Activated naive CD4-positive, alpha-beta T cell treated with anti-CD3 and anti-CD28 coated beads for 36 hours (primary cell): Measurements from ENCODE around the gene STXBP2. TPM values are rescaled to one million over a fixed set of nuclear protein-coding genes. Genes with fewer than 3 reads are reported as not detected.

ENCODE experiments used
- CTCF ChIA-PET: fragments of 350-600 bp; sonication (Branson Sonifier 250); formaldehyde crosslinking; loops from one replicate; lab custom pipeline; 2021; ENCODE audit warnings: antibody characterized with exemption; lab: Charles Lee
- DNase-seq: peaks from one replicate; pipeline ENCODE4 v3.0.0-alpha.2; 2020
- H3K27ac Mint-ChIP-seq: one replicate; pipeline ENCODE4 v1.8.0; 2021; ENCODE audit warnings: mild to moderate bottlenecking, mixed read lengths
- H3K27me3 Mint-ChIP-seq: one replicate; pipeline ENCODE4 v1.8.0; 2021; ENCODE audit warnings: low read depth, mixed read lengths
- H3K36me3 Mint-ChIP-seq: one replicate; pipeline ENCODE4 v1.8.0; 2021; ENCODE audit warnings: low read depth, mixed read lengths
- H3K4me1 Mint-ChIP-seq: one replicate; pipeline ENCODE4 v1.8.0; 2021; ENCODE audit warnings: low read depth, mixed read lengths
- H3K4me3 Mint-ChIP-seq: one replicate; pipeline ENCODE4 v1.8.0; 2021; ENCODE audit warnings: mild to moderate bottlenecking, moderate library complexity, mixed read lengths
- H3K9me3 Mint-ChIP-seq: one replicate; pipeline ENCODE4 v1.8.0; 2021; ENCODE audit warnings: mixed read lengths
- intact Hi-C: fragments of 100-400 bp; cut with micrococcal nuclease; formaldehyde crosslinking; loops from one replicate; pipeline ENCODE4 v1.15.1; 2023
- total RNA-seq, 2 experiments: library from RNA; stranded (reverse); gene quantifications; one replicate each; pipeline ENCODE4 v1.2.3, GENCODE V29; 2021

Gene STXBP2
- total RNA-seq, 2 experiments from 2014 or later = 88.4 to 92.4 TPM

DNA sequence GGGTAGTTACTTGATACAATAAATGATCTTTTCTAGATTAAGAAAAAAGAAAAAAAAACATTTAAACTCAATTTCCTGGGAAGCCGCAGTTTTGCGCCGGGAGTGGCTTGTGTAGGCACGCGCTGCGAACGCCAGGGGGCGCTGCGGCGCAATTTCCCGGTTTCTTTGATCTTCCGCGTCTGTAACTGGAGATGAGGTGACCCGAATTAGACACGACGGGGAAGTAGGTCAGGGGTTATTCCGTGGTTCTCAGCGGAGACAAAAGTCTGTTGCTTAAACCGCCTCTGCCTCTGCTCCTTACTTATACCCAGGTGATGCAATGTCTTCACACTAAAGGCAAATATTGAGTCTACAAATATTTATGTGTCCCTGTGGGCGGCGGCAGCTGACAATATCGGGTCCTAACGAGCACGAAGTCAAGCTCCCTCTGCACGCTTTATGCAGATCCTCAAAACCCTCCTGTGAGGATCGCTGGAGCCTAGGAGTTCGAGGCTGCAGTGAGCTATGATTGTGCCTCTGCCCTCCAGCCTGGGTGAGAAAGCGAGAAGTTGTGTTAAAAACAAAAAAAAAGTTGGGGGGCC is 15.2 kb downstream of the STXBP2 start:
- Mint-ChIP-seq H3K9me3 (no peaks in the 10 kb centered on the region), H3K4me1 (peaks cover 14% of the 10 kb centered on the region), H3K27me3 (no peaks in the 10 kb centered on the region), H3K36me3 (no peaks in the 10 kb centered on the region), H3K27ac (no peak overlapping the region), H3K4me3 (peak overlapping the region; percentile 65)
- CTCF ChIA-PET = interaction anchor here (0.7 to 6.3 kb wide), 15 partner anchors 8 to 152 kb away, joined by 3 to 46 read pairs (median 4); partner anchors contain the start of genes PET100, RETN, TRAPPC5 and XAB2
- intact Hi-C loops = loop anchor here (1.0 kb wide), 2 partner anchors 28 to 147 kb away; partner anchors contain the start of gene TRAPPC5
- DNase-seq = peak; percentile 92

DNA sequence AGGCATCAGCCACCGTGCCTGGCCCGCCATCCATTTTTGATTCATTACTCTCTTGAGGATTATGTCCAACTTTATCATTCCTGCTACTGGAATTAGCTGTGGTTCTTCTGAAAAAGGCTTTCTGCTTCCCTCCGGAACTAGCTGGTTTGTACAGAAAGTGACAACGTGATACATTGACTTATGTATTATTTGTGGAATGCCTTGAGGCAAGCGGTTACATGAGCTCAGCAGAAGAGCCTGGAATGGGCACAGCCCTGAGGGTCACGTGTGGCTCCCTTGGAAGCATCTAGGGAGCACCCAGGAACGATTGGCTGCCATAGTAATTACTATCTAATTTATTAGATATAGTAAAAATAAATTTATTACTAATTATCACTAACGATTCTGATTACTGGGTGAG is 17.5 kb downstream of the STXBP2 start:
- intact Hi-C loops = no loop called here
- CTCF ChIA-PET = interaction anchor here (0.9 to 6.3 kb wide), 3 partner anchors 27 to 145 kb away, joined by 3 to 46 read pairs (median 9); partner anchors contain the start of gene TRAPPC5
- no peak overlapping the region for H3K27ac Mint-ChIP-seq
- H3K4me3 Mint-ChIP-seq = no peak overlapping the region
- no peaks in the 10 kb centered on the region for H3K27me3 Mint-ChIP-seq
- peaks cover 31% of the 10 kb centered on the region for H3K4me1 Mint-ChIP-seq
- no peaks in the 10 kb centered on the region for H3K9me3 Mint-ChIP-seq
- no peak for DNase-seq
- H3K36me3 Mint-ChIP-seq = no peaks in the 10 kb centered on the region

DNA sequence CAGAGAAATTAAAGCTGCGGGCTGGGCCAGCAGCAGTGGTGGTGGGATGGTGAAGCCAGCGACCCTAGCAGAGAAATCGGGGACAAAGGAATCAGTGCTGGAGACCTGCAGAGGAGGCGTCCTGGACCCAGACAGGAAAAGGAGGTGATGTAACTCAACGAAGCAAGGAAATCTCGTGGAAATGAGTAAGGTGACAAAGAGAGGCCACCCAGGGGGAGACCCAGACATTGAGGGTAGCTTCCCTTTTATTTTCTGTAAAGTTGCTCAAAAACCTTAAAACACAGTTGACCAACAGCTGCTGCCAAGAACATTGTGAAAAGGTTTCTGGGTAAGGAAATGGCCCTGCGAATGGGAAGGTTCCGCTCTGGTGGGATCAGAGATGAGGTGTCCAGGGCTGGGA is 18.7 kb downstream of the STXBP2 start:
- DNase-seq = no peak
- H3K4me3 Mint-ChIP-seq = no peak overlapping the region
- no peaks in the 10 kb centered on the region for H3K9me3 Mint-ChIP-seq
- CTCF ChIA-PET = interaction anchor here (1.7 to 6.3 kb wide), 3 partner anchors 25 to 144 kb away, joined by 4 to 46 read pairs (median 9); partner anchors contain the start of gene TRAPPC5
- H3K4me1 Mint-ChIP-seq = peaks cover 31% of the 10 kb centered on the region
- no peaks in the 10 kb centered on the region for H3K27me3 Mint-ChIP-seq
- intact Hi-C loops = no loop called here
- H3K27ac Mint-ChIP-seq = no peak overlapping the region
- no peaks in the 10 kb centered on the region for H3K36me3 Mint-ChIP-seq

DNA sequence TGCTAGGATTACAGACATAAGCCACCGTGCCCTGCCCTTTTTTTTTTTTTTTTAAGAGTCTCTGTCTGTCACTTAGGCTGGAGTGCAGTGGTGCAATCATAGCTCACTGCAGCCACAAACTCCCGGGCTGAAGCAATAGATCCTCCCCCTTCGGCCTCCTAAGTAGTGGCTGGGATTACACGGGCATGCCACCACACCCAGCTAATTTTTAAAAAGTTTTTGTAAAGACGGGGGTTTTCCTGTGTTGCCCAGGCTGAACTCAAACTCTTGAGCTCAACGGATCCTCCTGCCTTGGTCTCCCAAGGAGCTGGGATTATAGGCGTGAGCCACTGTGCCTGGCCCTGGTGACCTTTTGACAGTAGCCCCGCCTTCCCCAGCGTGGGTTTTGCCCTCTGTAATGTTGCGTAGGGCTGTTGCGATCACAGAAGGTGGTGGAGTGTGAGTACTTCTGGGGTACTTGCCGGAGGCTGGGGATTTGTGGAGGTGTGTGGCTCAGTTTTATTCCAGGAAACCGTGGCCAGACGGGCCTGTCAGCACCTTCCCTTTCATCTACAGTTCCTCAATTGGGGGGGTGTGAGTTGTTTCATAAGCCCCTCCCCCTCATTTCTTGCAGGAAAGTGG is 20.3 kb downstream of the STXBP2 start:
- DNase-seq = peak; percentile 59
- Mint-ChIP-seq H3K4me3 (no peak overlapping the region), H3K27ac (peak overlapping the region; percentile 24), H3K36me3 (no peaks in the 10 kb centered on the region), H3K27me3 (no peaks in the 10 kb centered on the region), H3K4me1 (peaks cover 29% of the 10 kb centered on the region), H3K9me3 (no peaks in the 10 kb centered on the region)
- intact Hi-C loops = no loop called here
- CTCF ChIA-PET = interaction anchor here (0.6 to 2.4 kb wide), 3 partner anchors 23 to 516 kb away, joined by 3 to 12 read pairs (median 7); partner anchors contain the start of gene TRAPPC5

DNA sequence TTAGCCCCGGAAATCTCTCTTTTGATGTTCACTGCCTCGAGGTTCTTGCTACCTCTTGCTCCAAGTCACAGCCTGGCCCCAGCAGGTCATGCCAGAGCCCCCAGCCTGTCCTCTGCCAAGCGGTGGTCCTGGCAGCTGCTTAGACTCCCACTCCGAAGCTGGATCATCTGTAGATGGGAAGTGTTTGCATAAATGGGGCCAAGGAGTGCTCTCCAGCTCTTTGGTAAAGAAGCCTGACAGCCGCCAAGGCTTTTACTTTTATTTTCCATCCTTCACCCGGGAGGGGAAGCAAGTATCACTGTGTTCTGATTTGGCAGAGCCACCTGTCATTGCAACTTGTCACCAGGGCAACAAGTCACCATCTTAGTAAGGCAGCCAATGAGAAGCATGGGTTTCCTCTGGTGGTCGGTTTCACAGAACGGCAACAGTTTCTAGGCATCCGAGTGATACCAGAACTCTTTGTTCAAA is 21.3 kb downstream of the STXBP2 start:
- Mint-ChIP-seq H3K27ac (peak overlapping the region; percentile 78), H3K4me3 (peak overlapping the region; percentile 75), H3K4me1 (peaks cover 23% of the 10 kb centered on the region), H3K27me3 (no peaks in the 10 kb centered on the region), H3K9me3 (no peaks in the 10 kb centered on the region), H3K36me3 (no peaks in the 10 kb centered on the region)
- intact Hi-C loops = loop anchor here (1.0 kb wide), 1 partner anchor 22 kb away; the partner anchor contains the start of gene TRAPPC5
- peak; percentile 81 for DNase-seq
- CTCF ChIA-PET = interaction anchor here (1.4 to 2.4 kb wide), 2 partner anchors 22 to 90 kb away, joined by 4 to 12 read pairs; partner anchors contain the start of gene TRAPPC5

DNA sequence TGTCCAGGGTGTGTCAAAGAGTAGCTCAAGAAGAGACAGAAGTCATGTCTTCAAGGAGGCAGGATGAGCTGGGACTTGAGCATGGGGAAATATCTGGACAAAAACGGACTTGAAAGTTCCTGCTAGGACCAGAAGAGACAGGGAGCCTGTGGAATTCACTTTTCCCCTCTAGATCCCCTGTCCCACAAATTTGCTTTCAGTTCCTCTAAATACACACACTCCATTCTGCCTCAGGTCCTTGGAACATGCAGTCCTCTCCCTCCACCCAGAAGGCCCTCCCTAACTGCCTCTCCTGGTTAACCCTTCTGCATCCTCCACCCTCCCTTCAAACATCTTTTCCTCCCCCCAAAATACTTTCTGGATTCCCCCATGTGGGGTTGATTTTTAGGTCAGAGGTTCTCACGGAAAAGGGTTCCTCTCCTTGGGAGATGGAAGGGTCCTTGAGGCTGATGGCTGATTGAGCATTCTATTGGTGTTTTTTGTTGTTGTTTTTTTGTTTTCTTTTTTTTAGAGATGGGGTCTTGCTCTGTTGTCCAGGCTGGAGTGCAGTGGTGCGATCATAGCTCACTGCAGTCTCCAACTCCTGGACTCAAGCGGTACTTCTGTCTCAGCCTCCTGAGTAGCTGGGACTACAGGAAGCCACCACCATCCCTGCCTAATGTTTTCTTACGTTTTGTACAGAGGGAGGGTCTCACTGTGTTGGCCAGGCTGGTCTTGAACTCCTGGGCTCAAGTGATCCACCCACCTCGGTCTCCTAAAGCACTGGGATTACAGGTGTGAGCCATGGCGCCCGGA is 25.0 kb downstream of the STXBP2 start:
- peaks cover 18% of the 10 kb centered on the region for H3K4me1 Mint-ChIP-seq
- no peaks in the 10 kb centered on the region for H3K36me3 Mint-ChIP-seq
- no peaks in the 10 kb centered on the region for H3K9me3 Mint-ChIP-seq
- no peak overlapping the region for H3K4me3 Mint-ChIP-seq
- no peak for DNase-seq
- intact Hi-C loops = no loop called here
- CTCF ChIA-PET = interaction anchor here (0.6 to 1.5 kb wide), 4 partner anchors 11 to 592 kb away, joined by 3 to 10 read pairs (median 4); partner anchors contain the start of gene TRAPPC5
- H3K27ac Mint-ChIP-seq = no peak overlapping the region
- H3K27me3 Mint-ChIP-seq = no peaks in the 10 kb centered on the region

DNA sequence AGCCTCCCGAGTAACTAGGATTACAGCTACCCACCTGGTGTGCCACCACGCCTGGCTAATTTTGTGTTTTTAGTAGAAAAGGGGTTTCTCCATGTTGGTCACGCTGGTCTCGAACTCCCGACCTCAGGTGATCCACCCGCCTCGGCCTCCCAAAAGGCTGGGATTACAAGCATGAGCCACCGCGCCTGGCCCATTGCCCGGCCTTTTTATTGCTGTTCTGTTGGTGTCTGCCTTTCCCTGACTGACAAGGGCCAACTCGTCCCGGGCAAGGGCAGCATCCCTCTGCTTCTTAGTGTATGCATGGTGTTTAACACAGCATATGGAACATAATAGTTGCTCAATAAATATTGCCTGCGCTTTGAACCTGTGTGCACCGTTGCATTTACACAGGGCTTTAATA is 25.7 kb downstream of the STXBP2 start:
- no peak overlapping the region for H3K27ac Mint-ChIP-seq
- CTCF ChIA-PET = interaction anchor here (1.0 kb wide), 1 partner anchor 18 kb away, joined by 3 read pairs; the partner anchor contains the start of gene TRAPPC5
- intact Hi-C loops = no loop called here
- DNase-seq = no peak
- H3K27me3 Mint-ChIP-seq = no peaks in the 10 kb centered on the region
- no peak overlapping the region for H3K4me3 Mint-ChIP-seq
- peaks cover 11% of the 10 kb centered on the region for H3K4me1 Mint-ChIP-seq
- no peaks in the 10 kb centered on the region for H3K9me3 Mint-ChIP-seq
- H3K36me3 Mint-ChIP-seq = no peaks in the 10 kb centered on the region

DNA sequence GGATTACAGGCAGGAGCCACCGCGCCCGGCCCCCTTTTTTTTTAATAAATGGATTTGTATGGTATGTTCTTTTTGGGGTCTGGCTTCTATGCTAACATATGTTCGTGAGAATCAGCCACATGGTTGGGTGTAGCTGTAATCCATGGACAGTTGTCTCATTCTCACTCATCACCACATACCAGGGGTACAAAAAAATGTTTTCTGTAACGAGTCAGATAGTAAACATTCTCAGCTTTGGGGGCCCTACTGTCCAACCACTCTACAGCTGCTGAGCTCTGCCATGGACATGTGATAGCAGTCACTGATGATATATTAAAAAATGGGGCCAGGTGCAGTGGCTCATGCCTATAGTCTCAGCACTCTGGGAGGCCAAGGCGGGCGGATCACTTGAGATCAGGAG is 26.8 kb downstream of the STXBP2 start:
- Mint-ChIP-seq H3K9me3 (no peaks in the 10 kb centered on the region), H3K4me1 (peaks cover 3% of the 10 kb centered on the region), H3K36me3 (no peaks in the 10 kb centered on the region), H3K27ac (no peak overlapping the region), H3K27me3 (no peaks in the 10 kb centered on the region), H3K4me3 (no peak overlapping the region)
- intact Hi-C loops = no loop called here
- CTCF ChIA-PET = interaction anchor here (0.7 kb wide), 1 partner anchor 1695 kb away, joined by 3 read pairs; no protein-coding TSS in a partner anchor
- no peak for DNase-seq

DNA sequence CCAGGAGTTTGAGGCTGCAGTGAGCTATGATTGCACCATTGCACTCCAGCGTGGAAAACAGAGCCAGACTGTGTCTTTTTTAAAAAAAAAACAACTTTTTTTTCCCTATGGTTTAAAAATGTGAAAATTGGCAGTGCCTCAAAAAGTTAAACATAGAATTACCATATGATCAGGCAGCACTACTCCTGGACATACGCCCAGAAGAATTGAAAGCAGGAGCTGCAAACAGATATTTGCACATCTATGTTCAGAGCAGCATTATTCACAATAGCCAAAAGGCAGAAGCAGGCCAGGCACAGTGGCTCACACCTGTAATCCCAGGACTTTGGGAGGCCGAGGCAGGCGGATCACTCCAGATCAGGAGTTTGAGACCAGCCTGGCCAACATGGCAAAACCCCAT is 28.2 kb downstream of the STXBP2 start:
- intact Hi-C loops = no loop called here
- Mint-ChIP-seq H3K4me3 (no peak overlapping the region), H3K9me3 (no peaks in the 10 kb centered on the region), H3K27ac (no peak overlapping the region), H3K36me3 (no peaks in the 10 kb centered on the region), H3K4me1 (peaks cover 4% of the 10 kb centered on the region), H3K27me3 (peaks cover 7% of the 10 kb centered on the region)
- CTCF ChIA-PET = no interaction called here
- no peak for DNase-seq

DNA sequence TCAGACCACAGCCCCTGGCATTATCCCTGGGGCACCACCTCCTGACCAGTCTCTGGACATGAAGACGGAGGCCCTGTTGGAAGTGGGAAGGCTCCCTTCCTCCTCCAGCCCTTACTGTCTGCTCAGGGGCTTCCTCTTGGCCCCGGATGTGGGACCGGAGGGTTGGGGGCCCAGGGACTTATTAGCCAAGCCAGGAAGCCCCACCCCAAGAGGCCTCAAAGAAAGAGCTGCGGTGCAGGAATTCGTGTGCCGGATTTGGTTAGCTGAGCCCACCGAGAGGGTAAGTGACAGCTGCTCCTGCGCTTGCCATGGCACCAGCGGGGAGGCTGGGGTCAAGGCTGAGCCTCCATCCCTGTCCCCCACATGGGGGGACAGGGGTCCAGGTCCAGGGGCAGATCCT is 31.9 kb downstream of the STXBP2 start, which contains the start of gene RETN:
Gene RETN (plus strand): TSS at position 208 of the 400 bp plus-strand sequence. CDS start 278 bp downstream, outside the sequence.
- DNase-seq = no peak
- Mint-ChIP-seq H3K36me3 (no peaks in the 10 kb centered on the region), H3K4me3 (no peak within 1 kb of the TSS), H3K4me1 (peaks cover 12% of the 10 kb centered on the region), H3K9me3 (no peaks in the 10 kb centered on the region), H3K27me3 (peaks cover 21% of the 10 kb centered on the region), H3K27ac (no peak within 1 kb of the TSS)
- CTCF ChIA-PET = interaction anchor here (2.3 to 3.3 kb wide), 2 partner anchors 12 to 16 kb away, joined by 6 to 21 read pairs; partner anchors contain the start of gene TRAPPC5
- intact Hi-C loops = no loop called here

DNA sequence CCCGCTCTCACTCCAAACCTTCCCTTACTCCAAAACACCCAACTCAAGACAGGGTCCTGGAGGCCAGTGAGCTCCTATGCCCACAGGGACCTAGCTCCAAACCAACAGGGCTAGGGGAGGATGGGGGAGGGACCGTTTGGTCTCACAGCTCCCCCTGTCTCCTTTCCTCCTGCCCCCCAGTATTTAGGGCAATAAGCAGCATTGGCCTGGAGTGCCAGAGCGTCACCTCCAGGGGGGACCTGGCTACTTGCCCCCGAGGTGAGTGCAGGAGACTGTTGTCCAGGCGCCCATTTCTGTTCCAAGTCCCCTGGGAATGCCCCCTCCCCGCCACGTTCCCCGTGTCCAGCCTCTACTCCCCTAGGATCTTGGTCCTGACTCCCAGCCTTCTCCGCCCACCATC is 32.7 kb downstream of the STXBP2 start:
- H3K4me1 Mint-ChIP-seq = peaks cover 14% of the 10 kb centered on the region
- H3K27ac Mint-ChIP-seq = no peak overlapping the region
- CTCF ChIA-PET = interaction anchor here (2.3 to 3.3 kb wide), 2 partner anchors 11 to 17 kb away, joined by 6 to 21 read pairs; partner anchors contain the start of gene TRAPPC5
- DNase-seq = no peak
- intact Hi-C loops = no loop called here
- H3K4me3 Mint-ChIP-seq = no peak overlapping the region
- H3K36me3 Mint-ChIP-seq = no peaks in the 10 kb centered on the region
- no peaks in the 10 kb centered on the region for H3K9me3 Mint-ChIP-seq
- peaks cover 23% of the 10 kb centered on the region for H3K27me3 Mint-ChIP-seq
